ENCODE data around the gene APP.

The APP gene

DNA sequence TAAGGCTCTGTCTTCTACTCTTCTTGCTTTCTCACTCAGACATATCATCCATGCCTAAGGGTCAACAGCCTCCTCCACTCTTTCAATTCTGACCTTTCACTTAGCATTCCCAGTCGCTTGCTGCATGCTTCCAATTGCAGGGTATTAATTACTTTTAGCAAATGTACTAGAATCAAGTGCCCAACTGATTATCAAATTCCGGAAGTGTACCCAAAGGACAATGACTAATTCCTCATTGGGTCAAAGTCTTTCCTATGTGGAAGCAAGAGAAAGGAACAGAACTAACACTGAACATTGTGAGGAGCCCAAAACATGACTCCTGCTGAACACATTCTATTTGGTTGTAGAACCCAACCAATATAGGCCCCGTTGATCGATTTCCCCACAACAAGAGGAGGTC is 101.8 kb downstream of the APP start:
- H3K4me1 ChIP-seq (ENCODE audit: low read depth, poor library complexity, severe bottlenecking): peaks cover 10% of the 10 kb centered on the region
- peaks cover 12% of the 10 kb centered on the region for H4K20me1 ChIP-seq (ENCODE audit: insufficient read depth)
- no peak overlapping the region for H3K27ac ChIP-seq
- H3K9ac ChIP-seq: no peak overlapping the region
- no peak overlapping the region for H2AFZ ChIP-seq (ENCODE audit: low read depth)
- TF ChIP-seq, protein P1, sequence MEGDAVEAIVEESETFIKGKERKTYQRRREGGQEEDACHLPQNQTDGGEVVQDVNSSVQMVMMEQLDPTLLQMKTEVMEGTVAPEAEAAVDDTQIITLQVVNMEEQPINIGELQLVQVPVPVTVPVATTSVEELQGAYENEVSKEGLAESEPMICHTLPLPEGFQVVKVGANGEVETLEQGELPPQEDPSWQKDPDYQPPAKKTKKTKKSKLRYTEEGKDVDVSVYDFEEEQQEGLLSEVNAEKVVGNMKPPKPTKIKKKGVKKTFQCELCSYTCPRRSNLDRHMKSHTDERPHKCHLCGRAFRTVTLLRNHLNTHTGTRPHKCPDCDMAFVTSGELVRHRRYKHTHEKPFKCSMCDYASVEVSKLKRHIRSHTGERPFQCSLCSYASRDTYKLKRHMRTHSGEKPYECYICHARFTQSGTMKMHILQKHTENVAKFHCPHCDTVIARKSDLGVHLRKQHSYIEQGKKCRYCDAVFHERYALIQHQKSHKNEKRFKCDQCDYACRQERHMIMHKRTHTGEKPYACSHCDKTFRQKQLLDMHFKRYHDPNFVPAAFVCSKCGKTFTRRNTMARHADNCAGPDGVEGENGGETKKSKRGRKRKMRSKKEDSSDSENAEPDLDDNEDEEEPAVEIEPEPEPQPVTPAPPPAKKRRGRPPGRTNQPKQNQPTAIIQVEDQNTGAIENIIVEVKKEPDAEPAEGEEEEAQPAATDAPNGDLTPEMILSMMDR (conservative IDR thresholded peaks at IDR 0.05; ENCODE audit: low read depth, low read length): no peak
- H3K36me3 ChIP-seq (ENCODE audit: insufficient read depth): no peaks in the 10 kb centered on the region
- H3K4me3 ChIP-seq (IDR thresholded peaks at IDR 0.05; ENCODE audit: insufficient read depth, low read depth, low read length): no peak overlapping the region
- H3K79me2 ChIP-seq (ENCODE audit: insufficient read depth, low read depth): peaks cover 42% of the 10 kb centered on the region; the same call in 1 of the 2 replicates
- no peak overlapping the region for H3K4me2 ChIP-seq
- no peaks in the 10 kb centered on the region for H3K27me3 ChIP-seq (ENCODE audit: insufficient read depth, low read depth)

- H3K9ac ChIP-seq: no peak overlapping the region
- TF ChIP-seq, protein P1 (conservative IDR thresholded peaks at IDR 0.05; ENCODE audit: low read depth, low read length): no peak
- peaks cover 14% of the 10 kb centered on the region for H4K20me1 ChIP-seq (ENCODE audit: insufficient read depth)
- H3K4me1 ChIP-seq (ENCODE audit: low read depth, poor library complexity, severe bottlenecking): peaks cover 10% of the 10 kb centered on the region
- no peaks in the 10 kb centered on the region for H3K36me3 ChIP-seq (ENCODE audit: insufficient read depth)
- peaks cover 42% of the 10 kb centered on the region; the same call in 1 of the 2 replicates for H3K79me2 ChIP-seq (ENCODE audit: insufficient read depth, low read depth)
- peak overlapping the region; percentile 17; the same call in 1 of the 2 replicates for H3K27ac ChIP-seq
- no peaks in the 10 kb centered on the region for H3K27me3 ChIP-seq (ENCODE audit: insufficient read depth, low read depth)
- H3K4me3 ChIP-seq (IDR thresholded peaks at IDR 0.05; ENCODE audit: insufficient read depth, low read depth, low read length): no peak overlapping the region
- no peak overlapping the region; the same call in 1 of the 2 replicates for H3K4me2 ChIP-seq
- no peak overlapping the region for H2AFZ ChIP-seq (ENCODE audit: low read depth)
These were observed 102.6 kb downstream of the APP start for GRCh38 chr21:26067836-26068594.

GRCh38 chr21:26064506-26064905 is 106.1 kb downstream of the APP start:
- TF ChIP-seq, protein P1 (conservative IDR thresholded peaks at IDR 0.05; ENCODE audit: low read depth, low read length): no peak
- H3K4me1 ChIP-seq (ENCODE audit: low read depth, poor library complexity, severe bottlenecking): peaks cover 9% of the 10 kb centered on the region
- peaks cover 43% of the 10 kb centered on the region; the same call in 1 of the 2 replicates for H3K79me2 ChIP-seq (ENCODE audit: insufficient read depth, low read depth)
- H3K4me2 ChIP-seq: no peak overlapping the region
- H3K27me3 ChIP-seq (ENCODE audit: insufficient read depth, low read depth): no peaks in the 10 kb centered on the region
- H3K4me3 ChIP-seq (IDR thresholded peaks at IDR 0.05; ENCODE audit: insufficient read depth, low read depth, low read length): no peak overlapping the region
- peaks cover 14% of the 10 kb centered on the region for H4K20me1 ChIP-seq (ENCODE audit: insufficient read depth)
- no peak overlapping the region for H2AFZ ChIP-seq (ENCODE audit: low read depth)
- no peaks in the 10 kb centered on the region for H3K36me3 ChIP-seq (ENCODE audit: insufficient read depth)
- no peak overlapping the region for H3K27ac ChIP-seq
- no peak overlapping the region for H3K9ac ChIP-seq

- Histone ChIP-seq H3K4me3 (IDR thresholded peaks at IDR 0.05; ENCODE audit: insufficient read depth, low read depth, low read length) (no peak overlapping the region), H3K79me2 (ENCODE audit: insufficient read depth, low read depth) (peaks cover 29% of the 10 kb centered on the region; the same call in 1 of the 2 replicates)
These were observed 109.1 kb downstream of the APP start for GRCh38 chr21:26061437-26061836.

More at GRCh38 chr21:26061437-26061836, 109.1 kb downstream of the APP start:
- no peaks in the 10 kb centered on the region for H3K27me3 ChIP-seq (ENCODE audit: insufficient read depth, low read depth)
- H3K27ac ChIP-seq: no peak overlapping the region
- no peaks in the 10 kb centered on the region for H3K36me3 ChIP-seq (ENCODE audit: insufficient read depth)
- no peak overlapping the region for H3K4me2 ChIP-seq
- TF ChIP-seq, protein P1 (conservative IDR thresholded peaks at IDR 0.05; ENCODE audit: low read depth, low read length): no peak
- H3K9ac ChIP-seq: no peak overlapping the region
- no peaks in the 10 kb centered on the region for H3K4me1 ChIP-seq (ENCODE audit: low read depth, poor library complexity, severe bottlenecking)
- no peak overlapping the region for H2AFZ ChIP-seq (ENCODE audit: low read depth)
- H4K20me1 ChIP-seq (ENCODE audit: insufficient read depth): peaks cover 7% of the 10 kb centered on the region
